D721Med (cell line): ENCODE measurements around the gene PIH1D1.

Experiments used
- DNase-seq: peaks from one replicate; pipeline ENCODE4 v3.0.0; 2011; ENCODE audit warnings: low spot score; ENCODE audit not compliant: insufficient read length
- FAIRE-seq: peaks from 2 replicates; lab custom pipeline; 2011; peaks lifted over from hg19 to GRCh38; lab: Jason Lieb, UNC
- CTCF ChIP-seq: IDR thresholded peaks from 2 replicates; pipeline ENCODE4 v1.5.1; 2012; ENCODE audit warnings: mild to moderate bottlenecking, control low read depth; ENCODE audit not compliant: insufficient read depth; ENCODE audit errors: missing control alignments

The PIH1D1 gene

GRCh38 chr19:49469828-49470614 lies 18.4 kb upstream of the PIH1D1 start:
- no peak for FAIRE-seq
- peak; percentile 3 for TF ChIP-seq CTCF
- DNase-seq: no peak

- FAIRE-seq: no peak
- no peak for TF ChIP-seq CTCF
- no peak for DNase-seq
These were observed 17.3 kb upstream of the PIH1D1 start for GRCh38 chr19:49468746-49469447.

GRCh38 chr19:49468199-49468598 lies 16.6 kb upstream of the PIH1D1 start:
- no peak for DNase-seq
- TF ChIP-seq CTCF: no peak
- FAIRE-seq: no peak

- FAIRE-seq: no peak
- no peak for TF ChIP-seq CTCF
- no peak for DNase-seq
These were observed 13.8 kb upstream of the PIH1D1 start for GRCh38 chr19:49465371-49465770.

- FAIRE-seq (no peak), DNase-seq (no peak)
- no peak for TF ChIP-seq CTCF
These were observed 12.5 kb upstream of the PIH1D1 start for GRCh38 chr19:49463960-49464740.

GRCh38 chr19:49462492-49462891 lies 10.9 kb upstream of the PIH1D1 start:
- DNase-seq (no peak), FAIRE-seq (no peak)
- no peak for TF ChIP-seq CTCF
